ENCODE results near the gene EYA2. TPM values are rescaled to one million over a fixed set of nuclear protein-coding genes. Genes with fewer than 3 reads are reported as not detected.
"Not testable (repeated sequence)": the region's sequence is repeated elsewhere in the genome, so short reads cannot be mapped to it uniquely, and the experiment has no call there.

EYA2 gene
- total RNA-seq, 2 donors from 2014 or later: 30.0 to 31.0 TPM

- peaks cover 0 to 17% of the 10 kb centered on the region in 2 donors for H3K36me3 ChIP-seq
- no peak overlapping the region for H3K4me3 ChIP-seq
- no peak overlapping the region for H3K27ac ChIP-seq
- H3K4me1 ChIP-seq (replicated peaks): no peaks in the 10 kb centered on the region
- no peak for DNase-seq (ENCODE audit: low spot score)
- intact Hi-C loops (cut with DNase I): no loop called here
- TF ChIP-seq POLR2AphosphoS5 (IDR thresholded peaks at IDR 0.05) (no peak), POLR2A (IDR thresholded peaks at IDR 0.05) (no peak)
- TF ChIP-seq, protein P1, sequence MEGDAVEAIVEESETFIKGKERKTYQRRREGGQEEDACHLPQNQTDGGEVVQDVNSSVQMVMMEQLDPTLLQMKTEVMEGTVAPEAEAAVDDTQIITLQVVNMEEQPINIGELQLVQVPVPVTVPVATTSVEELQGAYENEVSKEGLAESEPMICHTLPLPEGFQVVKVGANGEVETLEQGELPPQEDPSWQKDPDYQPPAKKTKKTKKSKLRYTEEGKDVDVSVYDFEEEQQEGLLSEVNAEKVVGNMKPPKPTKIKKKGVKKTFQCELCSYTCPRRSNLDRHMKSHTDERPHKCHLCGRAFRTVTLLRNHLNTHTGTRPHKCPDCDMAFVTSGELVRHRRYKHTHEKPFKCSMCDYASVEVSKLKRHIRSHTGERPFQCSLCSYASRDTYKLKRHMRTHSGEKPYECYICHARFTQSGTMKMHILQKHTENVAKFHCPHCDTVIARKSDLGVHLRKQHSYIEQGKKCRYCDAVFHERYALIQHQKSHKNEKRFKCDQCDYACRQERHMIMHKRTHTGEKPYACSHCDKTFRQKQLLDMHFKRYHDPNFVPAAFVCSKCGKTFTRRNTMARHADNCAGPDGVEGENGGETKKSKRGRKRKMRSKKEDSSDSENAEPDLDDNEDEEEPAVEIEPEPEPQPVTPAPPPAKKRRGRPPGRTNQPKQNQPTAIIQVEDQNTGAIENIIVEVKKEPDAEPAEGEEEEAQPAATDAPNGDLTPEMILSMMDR (IDR thresholded peaks at IDR 0.05): no peak
- no peaks in the 10 kb centered on the region for H3K27me3 ChIP-seq (replicated peaks; ENCODE audit: insufficient read depth)
- WGBS: 90% methylated on average over 6 of the region's 6 CpGs
- H3K9me3 ChIP-seq: no peaks in the 10 kb centered on the region
Observed at GRCh38 chr20:47173596-47174216, 279.1 kb downstream of the EYA2 start.

- intact Hi-C loops (cut with DNase I): no loop called here
- Histone ChIP-seq H3K36me3 (peaks cover 0 to 17% of the 10 kb centered on the region in 2 donors), H3K4me3 (no peak overlapping the region), H3K27me3 (replicated peaks; ENCODE audit: insufficient read depth) (no peaks in the 10 kb centered on the region), H3K9me3 (no peaks in the 10 kb centered on the region), H3K4me1 (replicated peaks) (no peaks in the 10 kb centered on the region), H3K27ac (no peak overlapping the region)
- 79% methylated on average over 21 of the region's 21 CpGs for WGBS
- DNase-seq (ENCODE audit: low spot score): no peak
- TF ChIP-seq, protein P1 (IDR thresholded peaks at IDR 0.05): no peak
- no peak for TF ChIP-seq POLR2A (IDR thresholded peaks at IDR 0.05)
- TF ChIP-seq POLR2AphosphoS5 (IDR thresholded peaks at IDR 0.05): no peak
Observed at GRCh38 chr20:47174456-47175243, 280.0 kb downstream of the EYA2 start.

- Histone ChIP-seq H3K4me3 (no peak overlapping the region), H3K27ac (no peak overlapping the region), H3K27me3 (replicated peaks; ENCODE audit: insufficient read depth) (no peaks in the 10 kb centered on the region), H3K36me3 (peaks cover 0 to 26% of the 10 kb centered on the region in 2 donors), H3K4me1 (replicated peaks) (no peaks in the 10 kb centered on the region), H3K9me3 (no peaks in the 10 kb centered on the region)
- TF ChIP-seq POLR2A (IDR thresholded peaks at IDR 0.05): no peak
- TF ChIP-seq POLR2AphosphoS5 (IDR thresholded peaks at IDR 0.05): no peak
- intact Hi-C loops (cut with DNase I): no loop called here
- 56% methylated on average over 6 of the region's 6 CpGs for WGBS
- DNase-seq (ENCODE audit: low spot score): no peak
Observed at GRCh38 chr20:47175493-47175892, 280.9 kb downstream of the EYA2 start.

DNA sequence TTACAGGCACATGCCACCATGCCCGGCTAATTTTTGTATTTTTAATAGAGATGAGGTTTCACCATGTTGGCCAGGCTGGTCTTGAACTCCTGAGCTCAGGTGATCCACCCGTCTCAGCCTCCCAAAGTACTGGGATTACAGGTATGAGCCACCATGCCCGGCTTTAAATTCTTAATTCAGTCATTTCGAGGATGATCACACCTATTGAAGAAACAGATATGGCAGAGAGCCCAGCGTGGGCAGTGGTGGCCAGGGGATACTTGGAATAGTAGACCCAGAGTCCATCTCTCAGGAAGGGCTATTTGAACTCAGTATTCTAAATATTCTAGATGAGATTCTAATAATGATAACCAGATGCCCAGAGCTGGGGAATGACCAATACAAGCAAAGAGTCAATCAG is 281.6 kb downstream of the EYA2 start:
- intact Hi-C loops (cut with DNase I); H3K9me3 ChIP-seq; H3K27me3 ChIP-seq (replicated peaks; ENCODE audit: insufficient read depth); H3K27ac ChIP-seq; H3K4me1 ChIP-seq (replicated peaks); DNase-seq (ENCODE audit: low spot score); H3K4me3 ChIP-seq: not testable (repeated sequence)
- WGBS: 89% methylated on average over 5 of the region's 5 CpGs
- H3K36me3 ChIP-seq: peaks cover 0 to 31% of the 10 kb centered on the region in 2 donors

DNA sequence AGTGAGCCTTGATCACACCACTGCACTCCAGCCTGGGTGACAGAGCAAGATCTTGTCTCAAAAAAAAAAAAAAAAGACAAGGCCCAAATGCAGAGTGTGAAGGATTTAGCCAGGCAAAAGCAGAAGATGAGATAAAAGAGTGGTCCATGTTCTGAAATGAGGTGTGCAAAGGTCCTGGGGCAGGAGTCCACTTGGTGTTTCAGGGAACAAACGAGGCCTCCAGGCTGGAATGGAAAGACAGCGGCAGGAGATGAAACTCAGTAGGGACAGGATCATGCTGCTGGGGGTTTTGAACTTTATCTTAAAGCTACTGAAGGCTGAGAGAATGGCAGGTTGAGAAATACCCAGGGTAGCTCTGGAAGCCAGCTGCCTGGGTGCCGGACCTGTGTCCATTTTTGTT is 283.6 kb downstream of the EYA2 start:
- H3K36me3 ChIP-seq: peaks cover 0 to 19% of the 10 kb centered on the region in 2 donors
- intact Hi-C loops (cut with DNase I): no loop called here
- TF ChIP-seq POLR2A (IDR thresholded peaks at IDR 0.05) (no peak), POLR2AphosphoS5 (IDR thresholded peaks at IDR 0.05) (no peak)
- TF ChIP-seq, protein P1 (IDR thresholded peaks at IDR 0.05): no peak
- H3K27ac ChIP-seq: no peak overlapping the region
- H3K4me1 ChIP-seq (replicated peaks): no peaks in the 10 kb centered on the region
- H3K4me3 ChIP-seq: no peak overlapping the region
- DNase-seq (ENCODE audit: low spot score): no peak
- H3K9me3 ChIP-seq: no peaks in the 10 kb centered on the region
- H3K27me3 ChIP-seq (replicated peaks; ENCODE audit: insufficient read depth): no peaks in the 10 kb centered on the region
- WGBS: 77% methylated on average over 3 of the region's 3 CpGs

Measured in prostate gland (tissue), 2 donors.